HG02970 (cell line): ENCODE measurements around the gene OSTM1.
A peak's percentile ranks its signal among the peaks of the same experiment; 100 is the strongest.

ENCODE experiments used
- ATAC-seq: cut with Tn5 transposase; IDR thresholded peaks from one replicate; pipeline ENCODE4 v1.9.1; 2021; ENCODE audit warnings: mild to moderate bottlenecking, moderate library complexity, moderate number of reproducible peaks; ENCODE audit not compliant: unreplicated experiment, low FRiP score

OSTM1 gene

GRCh38 chr6:108074359-108075144, at the start of gene OSTM1:
OSTM1 (minus strand) TSS chr6:108074741; CDS start chr6:108074651, 90 bp downstream.
- peak; percentile 97 for ATAC-seq

DNA sequence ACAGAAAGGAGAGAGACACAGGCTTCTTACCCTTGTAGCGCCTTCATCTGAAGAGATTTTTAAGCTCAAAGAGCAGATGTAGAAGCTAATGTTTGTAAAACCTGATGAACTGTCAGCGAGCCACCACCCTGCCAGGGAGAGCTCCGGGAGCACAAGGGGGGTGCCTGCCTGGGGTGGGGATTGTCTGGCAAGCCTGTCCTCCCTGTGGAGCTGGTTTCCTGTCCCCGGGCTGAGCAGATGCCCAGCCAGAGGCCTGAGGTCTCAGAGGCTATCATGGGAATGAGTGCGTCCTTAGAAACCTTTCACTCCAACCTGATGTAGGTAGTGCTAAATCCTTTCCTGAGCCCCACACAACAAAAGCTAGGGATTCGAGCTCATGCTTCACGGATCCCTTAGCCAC, 49.4 kb upstream of the OSTM1 start:
- no peak for ATAC-seq

DNA sequence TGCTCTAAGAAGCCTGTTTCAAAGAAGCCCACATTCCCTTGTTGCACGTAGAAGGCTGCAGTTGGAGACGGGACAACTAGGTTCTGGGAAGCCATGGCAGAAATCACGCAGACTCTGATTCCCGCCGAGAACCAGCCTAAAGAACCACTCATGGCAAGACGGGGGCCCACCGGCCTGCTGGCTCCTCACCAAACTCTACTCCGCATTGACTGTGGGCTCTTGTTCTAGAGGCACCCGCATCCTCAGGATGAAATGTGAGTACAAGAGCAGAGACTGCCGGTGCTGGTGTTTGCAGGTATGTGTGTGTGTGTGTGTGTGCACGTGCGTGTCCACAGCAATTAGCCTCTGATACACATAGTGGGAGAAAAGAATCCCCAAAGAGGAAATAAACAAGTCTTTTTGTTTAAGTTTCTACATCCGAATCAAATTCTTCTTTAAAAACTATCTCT, 49.0 kb upstream of the OSTM1 start:
- ATAC-seq = no peak

GRCh38 chr6:108121612-108122011, 47.1 kb upstream of the OSTM1 start:
- no peak for ATAC-seq

- ATAC-seq = no peak
Measured at GRCh38 chr6:108120311-108120710, 45.8 kb upstream of the OSTM1 start.

DNA sequence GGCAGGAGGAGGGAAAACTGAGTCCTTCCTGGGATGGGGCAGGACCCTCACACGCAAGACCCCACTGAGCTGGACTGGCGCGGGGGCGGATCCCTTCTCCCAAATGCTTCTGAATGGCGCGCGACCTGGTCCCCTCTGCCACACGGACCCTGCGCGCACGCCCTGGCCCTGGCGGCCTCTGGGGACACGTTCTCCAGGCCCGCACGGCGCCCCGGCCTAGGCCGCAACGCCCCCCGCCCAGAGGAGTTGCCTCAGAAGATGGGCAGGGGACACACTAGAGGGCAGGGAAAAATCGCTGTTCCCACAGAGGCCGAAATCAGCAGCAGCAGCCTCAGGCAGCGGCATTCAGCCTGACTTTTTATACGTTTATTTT, 45.2 kb upstream of the OSTM1 start:
- ATAC-seq = no peak

DNA sequence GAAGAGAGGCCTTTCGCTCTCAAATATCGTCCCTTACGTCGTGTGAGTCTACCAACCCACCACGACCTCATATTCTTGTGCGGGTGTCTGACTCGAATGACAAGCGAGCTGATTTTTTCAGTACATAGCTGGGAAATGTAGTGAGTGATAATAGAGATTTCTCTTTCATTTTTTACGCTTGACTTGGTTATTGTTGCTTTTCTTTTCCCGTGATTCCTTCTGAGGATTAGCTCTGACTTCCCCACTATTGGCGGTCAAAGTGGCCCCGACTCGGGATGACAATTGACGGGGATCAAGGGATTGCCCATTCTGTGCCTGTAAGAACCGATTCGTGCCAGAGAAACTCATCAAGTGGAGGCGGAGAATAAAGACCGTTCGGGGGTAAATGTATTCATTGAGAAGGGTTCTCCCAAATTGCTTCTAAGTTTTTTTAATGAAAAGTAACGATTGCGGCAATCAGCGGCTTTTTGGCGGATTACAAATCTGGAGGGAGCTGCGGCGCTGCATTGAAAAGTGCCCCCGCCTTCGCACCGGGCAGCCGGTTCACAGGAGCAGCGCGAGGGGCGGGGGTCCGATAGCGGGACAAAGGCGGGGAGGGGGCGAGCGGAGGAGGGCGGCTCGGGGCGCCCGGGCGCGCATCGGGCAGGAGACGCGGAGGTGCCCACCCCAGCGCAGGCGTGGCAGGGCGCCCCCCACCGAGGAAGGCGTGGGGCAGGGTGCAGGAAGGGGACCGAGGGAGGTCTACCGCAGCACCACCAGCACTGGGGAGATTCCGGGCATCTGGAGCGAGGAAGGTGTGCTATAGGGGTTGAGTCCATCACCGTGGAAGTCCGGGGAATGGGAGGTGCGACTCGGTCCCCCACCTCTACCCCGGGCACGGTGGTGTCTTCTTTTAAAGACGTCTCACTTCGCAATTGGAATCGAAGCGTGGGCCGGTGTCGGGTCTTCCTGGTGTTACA, 44.5 kb upstream of the OSTM1 start:
- ATAC-seq = no peak

DNA sequence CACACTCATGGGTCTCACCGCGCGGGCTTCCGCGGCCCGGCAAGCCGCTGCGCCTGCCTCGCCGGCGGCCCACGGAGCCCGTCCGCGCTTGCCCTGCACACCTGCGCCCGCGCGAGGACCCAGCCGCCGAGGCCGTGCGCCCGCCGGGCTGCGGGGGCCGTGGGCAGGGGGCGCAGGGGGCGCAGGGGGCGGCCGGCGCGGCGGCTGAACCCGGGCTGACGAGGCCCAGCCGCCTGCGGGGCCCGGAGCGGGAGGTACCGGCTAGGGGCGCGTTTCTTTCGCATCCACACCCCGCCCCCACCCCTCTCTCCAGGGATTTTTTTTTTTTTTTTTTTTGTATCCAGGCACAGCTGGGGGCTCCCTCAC, 43.8 kb upstream of the OSTM1 start:
- ATAC-seq = no peak

DNA sequence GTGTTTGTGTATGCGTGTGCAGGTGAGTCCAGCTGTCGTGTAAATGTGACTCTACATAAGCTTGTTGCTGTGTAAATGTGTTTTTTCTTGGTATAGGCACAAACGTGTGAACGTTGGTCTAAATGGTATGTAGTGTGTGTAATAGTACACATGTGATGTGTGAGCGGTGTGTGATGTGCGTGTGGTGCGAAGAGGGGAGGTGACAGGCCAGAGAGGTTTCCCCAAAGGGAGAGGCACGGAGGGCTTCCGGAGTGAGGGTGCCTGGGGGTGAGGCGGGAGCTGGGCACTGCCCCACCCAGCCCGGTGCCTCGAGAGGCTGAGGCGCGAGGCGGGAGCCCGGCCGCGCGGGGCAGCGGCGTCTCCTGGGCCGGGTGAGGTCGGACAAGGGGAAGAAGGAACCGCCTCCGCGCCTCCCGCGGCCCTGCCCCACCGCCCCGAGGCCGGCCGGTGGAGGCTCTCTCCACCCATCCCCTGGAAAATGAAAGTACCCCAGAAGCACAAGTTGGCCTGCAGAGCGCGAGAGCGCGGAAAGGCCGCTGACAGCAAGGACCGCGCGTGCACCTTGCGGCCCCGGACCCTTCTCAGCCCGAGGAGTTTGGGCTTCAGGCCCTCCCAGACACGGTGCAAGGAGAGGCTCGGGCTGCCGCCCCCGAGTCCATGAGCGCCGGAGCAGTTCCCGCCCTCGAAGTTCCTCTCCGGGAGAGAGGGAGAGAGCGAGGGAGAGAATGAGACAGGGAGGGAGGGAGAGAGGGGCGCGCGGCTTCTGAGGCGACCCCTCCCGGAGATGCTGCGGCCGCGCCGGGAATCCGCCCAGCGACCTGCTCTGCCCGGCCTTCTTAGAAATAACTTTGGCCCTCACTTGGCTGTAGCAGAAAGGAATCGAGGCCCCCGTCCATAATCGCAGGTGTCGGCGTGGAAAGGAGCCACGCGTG, 43.2 kb upstream of the OSTM1 start:
- ATAC-seq = no peak

DNA sequence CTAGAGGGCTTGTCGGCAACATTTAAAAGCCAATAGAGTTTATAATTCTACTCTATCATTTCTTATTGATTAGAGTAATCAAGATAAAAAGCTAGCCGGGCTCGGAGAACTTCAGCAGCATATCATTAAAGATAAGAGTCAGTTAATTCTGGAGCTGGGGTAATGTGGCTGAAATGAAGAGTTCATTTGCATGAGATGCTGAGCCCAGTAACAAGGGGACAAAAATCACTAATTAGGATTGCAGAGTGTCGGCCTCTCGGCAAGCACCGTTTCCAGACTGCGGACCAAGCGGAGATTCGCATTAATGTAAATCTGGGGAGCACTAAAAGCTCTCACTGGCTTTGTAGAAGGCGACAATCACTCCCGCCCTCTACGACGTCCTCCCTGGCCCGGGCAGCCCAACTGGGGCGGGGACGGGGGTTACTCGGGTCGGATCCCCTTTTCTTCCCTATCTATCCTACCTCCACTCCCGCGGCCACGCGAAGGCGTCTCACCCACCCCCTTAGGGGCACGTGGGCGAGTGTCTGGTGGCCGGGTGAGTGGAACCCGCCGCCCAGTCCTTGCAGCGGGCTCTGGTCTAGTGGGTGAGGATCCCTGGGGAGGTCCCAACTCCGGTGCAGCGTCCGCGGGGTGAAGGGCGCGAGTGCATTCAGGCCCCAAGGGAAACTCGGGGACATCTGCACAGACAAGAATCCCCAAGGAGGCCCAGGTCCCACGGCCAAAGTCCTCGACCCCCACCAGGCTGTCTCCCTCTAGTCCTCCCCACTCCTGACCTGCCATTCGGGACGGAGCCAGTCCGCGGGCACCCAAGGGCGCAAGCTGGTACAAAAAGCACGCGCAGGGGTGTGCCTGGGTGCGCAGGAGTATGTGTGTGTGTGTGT, 42.2 kb upstream of the OSTM1 start:
- ATAC-seq = no peak

DNA sequence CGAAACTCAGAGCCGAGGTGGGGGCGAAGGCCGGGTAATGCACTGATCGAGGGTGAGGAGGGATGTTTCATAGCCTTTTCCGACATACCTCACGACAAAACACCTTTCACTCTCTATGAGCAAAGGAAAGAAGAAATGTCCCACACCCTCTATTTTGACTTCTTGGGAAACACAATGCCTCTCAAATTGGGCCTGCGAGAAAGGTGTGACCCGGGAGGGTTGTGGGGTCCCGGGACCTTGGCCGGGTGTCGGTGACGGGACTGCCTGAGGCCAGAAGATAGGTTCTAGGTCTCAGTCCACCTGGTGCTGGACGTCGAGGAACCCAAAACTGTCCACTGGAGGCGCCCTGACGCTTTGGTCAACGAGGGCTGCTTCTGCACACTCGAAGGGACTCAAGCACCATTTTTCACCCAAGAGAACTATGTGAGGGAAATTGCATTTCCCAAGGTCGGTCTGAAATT, 41.1 kb upstream of the OSTM1 start:
- ATAC-seq = no peak

DNA sequence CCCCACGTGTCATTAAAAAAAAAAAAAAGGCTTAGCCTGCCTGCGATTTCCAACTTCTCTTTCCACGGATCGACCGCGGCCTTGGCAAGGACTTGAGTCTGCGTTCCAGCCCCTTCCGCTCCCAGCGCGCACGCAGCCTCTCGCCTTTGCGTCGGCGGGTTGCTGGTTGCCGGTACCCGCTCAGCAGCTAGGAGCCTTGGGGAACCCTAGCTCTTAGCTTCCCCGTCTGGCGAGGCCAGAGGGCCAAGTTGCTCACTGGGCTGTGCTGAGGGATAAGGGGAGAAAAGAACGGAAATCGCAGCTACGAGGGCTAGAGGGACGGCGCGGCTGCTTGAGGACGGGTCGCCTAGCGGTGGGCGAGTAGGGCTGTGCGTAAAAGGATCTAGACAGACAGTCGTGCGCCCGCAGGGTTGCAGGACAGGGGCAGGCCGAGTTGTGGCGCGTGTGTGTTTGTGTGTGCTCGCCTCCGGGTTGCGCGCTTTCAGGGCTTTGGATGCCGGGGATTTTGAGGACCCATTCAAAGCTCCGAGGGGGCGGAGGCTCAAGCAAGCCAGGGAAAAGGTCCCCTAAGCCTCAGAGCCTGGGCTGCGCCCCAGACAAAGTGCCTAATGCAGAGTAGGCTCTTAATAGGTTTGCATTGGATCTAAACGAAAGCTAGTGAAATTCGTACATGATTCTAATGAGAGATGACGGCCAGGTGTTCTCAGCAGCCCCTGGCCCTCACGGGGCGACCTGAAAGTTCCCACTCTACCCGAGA, 40.5 kb upstream of the OSTM1 start:
- no peak for ATAC-seq

DNA sequence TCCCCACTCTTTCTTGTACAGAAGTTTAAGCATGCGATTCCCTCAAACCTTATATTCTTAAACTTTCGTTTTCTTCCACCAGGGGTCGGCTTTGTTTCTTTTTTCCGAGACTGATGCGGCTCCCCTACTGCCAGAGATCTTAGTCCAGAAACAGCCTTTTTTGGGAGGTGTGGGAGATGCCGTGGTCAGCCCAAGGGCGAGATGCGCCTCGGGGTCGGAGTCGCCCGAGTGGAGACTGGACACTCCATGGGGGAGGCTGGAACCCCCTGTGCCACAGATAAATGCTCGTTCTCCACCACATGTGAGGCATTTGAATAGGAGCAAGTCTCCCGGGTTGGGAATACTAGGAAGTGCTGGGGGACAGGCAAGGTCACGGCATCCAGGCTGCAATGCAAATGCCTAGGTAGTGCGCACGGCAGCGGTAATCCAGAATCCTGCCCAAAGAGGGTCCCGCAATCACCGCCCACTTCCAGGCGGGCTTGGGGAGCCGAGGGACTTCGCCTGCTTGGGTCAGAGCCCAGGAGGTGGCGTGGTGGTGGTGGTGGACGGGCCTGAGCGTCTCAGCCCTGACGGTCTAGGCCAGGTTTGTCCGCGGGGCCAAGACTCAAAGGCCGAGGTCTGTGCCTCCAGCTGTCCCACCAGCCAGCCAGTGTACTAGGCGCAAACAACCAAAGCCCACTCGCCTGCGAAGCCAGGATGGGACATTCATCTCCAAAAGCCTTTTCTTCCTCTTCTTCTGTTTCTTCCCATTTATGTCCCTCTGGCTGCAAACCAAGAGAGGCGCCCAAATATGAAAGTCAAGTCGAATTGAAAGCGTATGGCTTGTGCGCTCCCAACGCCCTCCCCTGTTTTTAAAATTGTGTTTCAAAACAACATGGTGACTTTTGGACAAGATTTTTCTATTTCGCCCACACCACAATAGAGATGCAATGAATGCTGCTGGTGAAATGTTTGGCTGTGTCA, 39.3 kb upstream of the OSTM1 start:
- no peak for ATAC-seq

DNA sequence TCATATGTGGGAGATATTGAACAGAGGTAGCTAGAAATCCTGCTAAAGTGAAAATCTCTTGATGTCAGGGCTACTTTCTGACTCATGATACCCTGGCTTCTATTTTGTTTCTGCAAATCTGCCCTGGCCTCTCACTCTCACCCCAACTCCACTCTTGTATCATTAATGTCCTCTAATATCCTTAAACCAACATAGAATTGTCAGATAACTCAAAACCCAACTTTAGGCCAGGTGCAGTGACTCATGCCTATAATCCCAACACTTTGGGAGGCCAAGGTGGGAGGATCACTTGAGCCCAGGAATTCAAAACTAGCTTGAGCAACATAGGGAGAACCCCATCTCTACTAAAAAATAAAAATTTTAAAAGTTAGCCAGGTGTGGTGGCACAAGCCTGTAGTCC, 33.8 kb upstream of the OSTM1 start:
- ATAC-seq = no peak

DNA sequence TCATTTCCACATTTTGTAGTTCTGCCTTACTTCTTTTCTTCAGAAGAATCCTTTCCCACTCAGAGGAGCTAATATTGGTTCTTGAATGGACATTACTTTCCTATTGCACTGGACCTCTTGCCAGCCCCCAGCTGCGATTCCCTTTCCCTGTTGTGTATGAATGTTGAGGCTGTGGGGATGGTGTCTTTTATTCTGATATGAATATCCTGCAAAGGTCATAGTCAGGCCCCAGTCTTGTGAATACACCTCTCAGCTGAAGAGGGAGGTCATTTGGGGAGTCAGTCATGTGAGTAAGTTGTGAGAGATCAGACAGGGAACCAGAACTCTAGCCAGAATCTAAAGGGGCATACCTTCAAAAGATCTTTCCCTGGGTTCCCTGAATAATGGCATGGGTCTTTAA, 32.6 kb upstream of the OSTM1 start:
- no peak for ATAC-seq

- ATAC-seq = no peak
Measured at GRCh38 chr6:108106694-108107093, 32.2 kb upstream of the OSTM1 start.

- no peak for ATAC-seq
Measured at GRCh38 chr6:108106261-108106660, 31.7 kb upstream of the OSTM1 start.

- no peak for ATAC-seq
Measured at GRCh38 chr6:108105571-108105970, 31.0 kb upstream of the OSTM1 start.
